Fibroblast of gingiva (primary cell): Measurements from ENCODE around the gene HEBP2.

Experiments
- DNase-seq: peaks from one replicate; pipeline ENCODE4 v3.0.0-alpha.2; 2011; ENCODE audit warnings: low read depth

Gene HEBP2

DNA sequence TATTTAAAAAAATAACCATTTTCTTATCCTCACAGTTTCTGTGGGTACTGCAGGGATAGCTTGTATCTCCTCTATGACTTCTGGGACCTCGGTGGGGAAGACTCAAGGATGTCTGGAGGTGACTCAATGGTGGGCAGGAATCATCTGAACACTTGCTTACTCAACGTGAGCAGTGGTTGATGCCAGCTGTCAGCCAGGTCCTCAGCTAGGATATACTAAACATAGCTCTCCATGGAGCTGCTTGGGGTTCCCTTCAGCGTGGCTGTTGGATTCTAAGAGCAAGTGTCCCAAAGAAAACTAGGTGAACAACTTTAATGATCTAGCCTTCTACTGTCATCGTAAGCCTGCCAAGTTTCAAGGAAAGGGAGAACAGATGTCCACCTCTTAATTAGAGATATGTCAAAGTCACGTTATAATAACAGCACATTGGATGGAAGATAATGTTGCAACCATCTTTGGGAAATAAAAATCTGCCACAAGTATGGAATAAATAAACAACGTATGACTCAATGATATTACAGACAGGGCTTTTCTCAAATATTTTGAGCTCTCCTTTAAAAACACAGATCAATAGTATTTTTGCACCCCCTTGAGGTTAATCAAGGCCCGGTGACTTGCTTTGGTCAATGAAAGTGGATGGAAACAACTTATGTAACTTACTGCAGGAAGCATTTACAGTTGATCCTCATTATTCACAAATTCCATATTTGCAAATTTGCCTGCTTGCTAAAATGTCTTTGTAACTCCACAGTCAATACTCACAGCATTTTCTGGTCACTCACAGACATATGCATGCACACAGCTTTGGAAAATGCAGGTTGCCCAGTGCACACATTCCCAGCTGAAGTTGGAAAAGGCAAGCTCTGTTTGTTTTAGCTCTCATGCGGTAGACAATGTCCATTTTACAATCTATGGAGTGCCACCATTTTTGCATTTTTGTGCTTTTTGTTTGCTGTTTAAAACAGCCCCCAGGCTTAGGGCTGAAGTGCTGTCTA lies 6.6 kb upstream of the HEBP2 start:
- DNase-seq = peak; percentile 77

DNA sequence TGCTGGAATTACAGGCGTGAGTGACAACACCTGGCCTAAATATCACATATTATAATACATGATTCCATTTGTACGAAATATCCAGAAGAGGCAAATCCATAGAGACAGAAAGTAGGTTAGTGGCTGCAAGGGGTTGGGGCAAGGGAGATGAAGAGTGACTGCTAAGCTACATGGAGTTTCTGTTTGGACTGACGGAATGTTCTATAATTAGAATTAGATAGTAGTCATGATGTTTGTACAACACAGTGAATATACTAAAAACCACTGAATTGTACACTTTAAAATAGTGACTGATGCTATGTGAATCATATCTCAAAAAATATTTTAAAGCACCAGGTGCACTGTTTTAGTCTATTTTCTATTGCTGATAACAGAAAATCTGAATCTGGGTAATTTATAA lies 3.7 kb upstream of the HEBP2 start:
- DNase-seq = no peak

DNA sequence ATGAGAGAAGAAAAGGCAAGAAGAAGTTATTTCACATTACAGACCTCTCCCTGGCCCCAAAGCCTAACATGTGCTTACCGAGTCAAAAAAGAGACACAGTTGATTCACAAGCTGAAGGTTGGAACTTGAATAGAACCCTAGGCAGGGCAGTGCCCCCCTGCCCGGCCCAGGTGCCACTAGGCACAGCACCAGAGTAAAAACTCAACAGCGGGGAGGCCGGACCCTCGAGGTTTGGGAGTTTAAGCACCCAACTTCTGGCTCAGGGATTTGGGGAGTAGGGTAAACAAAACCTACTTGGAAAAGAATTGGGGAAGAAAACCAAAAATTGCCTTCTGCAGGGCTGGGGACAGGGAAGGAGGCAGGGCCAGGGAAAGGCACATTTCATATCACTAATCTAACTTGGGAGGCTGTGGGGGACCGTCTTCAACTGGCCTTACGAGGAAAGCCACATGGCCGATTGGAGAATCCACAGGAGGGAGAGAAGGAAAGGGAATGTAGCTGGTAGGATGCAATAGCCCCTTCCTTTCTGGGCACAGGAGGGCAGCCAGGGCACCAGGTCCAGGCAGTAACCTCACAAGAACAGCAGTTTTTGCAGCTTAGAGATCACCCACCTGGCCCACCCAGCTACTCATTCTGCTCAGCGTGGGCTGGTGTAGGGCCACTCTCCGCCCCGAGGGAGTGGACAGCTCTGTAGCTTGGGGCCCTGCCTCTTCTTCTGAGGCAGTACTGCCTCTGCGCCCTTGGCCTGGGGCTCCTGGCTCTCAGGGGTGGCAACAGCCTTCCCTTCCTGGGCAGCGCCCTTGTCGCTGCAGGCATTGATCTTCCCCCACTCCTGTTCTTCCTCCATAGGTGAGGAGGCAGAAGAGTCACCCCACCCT lies 1.8 kb upstream of the HEBP2 start:
- DNase-seq = no peak

DNA sequence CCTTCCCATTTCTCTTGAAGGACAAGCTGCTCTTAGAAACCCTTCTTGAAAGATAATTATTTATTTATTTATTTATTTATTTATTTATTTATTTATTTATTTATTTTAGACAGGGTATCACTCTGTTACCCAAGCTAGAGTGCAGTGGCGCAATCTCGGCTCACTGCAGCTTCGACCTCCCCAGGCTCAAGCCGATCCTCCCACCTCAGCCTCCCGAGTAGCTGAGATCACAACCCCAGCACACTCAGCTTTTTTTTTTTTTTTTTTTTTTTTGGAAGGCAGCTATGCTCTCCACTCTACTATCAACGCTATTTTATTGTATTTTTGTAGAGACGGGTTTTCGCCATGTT lies 1.2 kb upstream of the HEBP2 start:
- DNase-seq = no peak

DNA sequence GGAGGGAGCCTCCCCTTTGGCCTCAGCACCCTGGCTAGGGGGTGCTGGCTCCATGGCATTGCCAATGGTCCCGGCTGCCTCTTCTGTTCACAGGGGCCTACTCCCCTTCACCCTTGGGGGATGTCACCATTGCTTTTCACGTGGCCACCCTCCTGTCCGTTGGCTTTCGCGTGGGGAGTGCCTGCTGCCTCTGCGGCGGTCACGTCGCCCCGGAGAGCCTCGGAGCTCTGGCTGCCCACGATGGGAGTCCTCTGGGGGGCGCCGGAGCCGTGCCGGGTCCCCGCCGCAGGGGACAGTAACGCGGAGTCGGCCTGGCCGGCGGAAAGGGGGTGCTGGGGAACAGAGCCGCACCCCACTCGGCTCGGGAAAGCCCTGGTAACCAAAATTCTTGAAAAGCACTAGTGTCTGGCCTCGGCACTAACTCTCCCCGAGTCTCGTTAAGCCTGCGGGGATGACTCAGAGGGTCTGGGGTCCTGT lies 661 bp upstream of the HEBP2 start:
- DNase-seq = no peak

DNA sequence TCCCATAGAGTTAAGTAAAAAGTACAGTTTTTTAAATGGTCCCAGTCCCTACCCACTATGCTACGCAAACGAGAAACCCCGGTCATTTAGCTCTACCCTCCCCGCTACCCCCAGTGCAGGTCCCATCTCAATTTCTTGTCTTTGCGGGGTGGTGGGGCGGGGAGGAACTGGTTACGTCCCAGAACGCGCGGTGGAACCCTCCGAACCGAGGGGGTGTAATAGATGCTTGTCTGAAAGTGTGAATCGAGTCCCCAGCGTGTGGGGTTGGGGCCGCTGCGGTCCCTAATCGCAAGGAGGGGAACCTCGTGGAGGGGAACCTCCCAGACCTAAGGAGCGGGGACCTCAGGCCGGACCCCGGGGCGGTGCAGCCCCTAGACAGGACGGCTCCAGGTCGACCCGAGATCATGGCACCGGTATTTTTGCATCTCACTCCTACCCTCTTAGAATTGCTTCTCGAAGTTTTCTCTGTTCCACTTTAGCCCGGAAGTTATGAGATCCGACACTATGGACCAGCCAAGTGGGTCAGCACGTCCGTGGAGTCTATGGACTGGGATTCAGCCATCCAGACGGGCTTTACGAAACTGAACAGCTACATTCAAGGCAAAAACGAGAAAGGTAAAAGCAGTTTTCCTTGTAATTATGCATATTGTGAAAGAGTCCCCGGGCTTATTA lies 779 bp downstream of the HEBP2 start:
- DNase-seq = peak; percentile 23

DNA sequence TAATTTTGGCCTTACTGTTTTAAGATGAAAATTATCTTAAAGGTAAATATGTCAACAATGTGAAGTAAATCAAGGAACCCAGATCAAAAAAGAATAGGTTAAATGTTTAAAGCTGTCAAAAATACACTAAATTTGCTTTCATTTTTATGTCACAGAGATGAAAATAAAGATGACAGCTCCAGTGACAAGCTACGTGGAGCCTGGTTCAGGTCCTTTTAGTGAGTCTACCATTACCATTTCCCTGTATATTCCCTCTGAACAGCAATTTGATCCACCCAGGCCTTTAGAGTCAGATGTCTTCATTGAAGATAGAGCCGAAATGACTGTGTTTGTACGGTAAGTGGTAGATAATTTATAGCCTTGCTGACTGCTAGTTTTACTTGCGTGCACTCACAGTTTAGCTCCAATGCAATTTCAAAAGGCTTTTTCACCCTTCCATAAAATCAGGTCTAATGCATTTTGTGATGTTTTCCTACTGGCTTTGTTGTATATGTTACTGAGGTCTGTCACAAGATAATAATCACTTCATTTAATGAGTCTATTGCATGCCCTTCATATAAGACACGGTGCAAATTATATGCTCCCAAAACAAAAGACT lies 1.9 kb downstream of the HEBP2 start:
- DNase-seq = no peak

DNA sequence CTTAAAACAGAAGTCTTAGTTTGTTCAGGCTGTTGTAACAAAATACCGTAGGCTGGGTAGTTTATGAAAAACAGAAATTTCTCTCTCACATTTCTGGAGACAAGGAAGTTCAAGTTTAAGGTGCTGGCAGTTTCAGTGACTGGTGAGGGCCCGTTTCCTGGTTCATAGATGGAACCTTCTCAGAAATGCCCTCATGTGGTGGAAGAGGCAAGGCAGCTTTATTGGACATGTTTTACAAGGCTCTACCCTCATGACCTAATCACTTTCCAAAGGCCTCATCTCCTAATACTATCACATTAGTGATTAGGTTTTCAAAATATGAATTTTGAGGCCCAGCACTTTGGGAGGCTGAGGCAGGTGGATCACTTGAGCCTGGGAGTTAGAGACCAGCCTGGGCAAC lies 2.4 kb downstream of the HEBP2 start:
- no peak for DNase-seq

DNA sequence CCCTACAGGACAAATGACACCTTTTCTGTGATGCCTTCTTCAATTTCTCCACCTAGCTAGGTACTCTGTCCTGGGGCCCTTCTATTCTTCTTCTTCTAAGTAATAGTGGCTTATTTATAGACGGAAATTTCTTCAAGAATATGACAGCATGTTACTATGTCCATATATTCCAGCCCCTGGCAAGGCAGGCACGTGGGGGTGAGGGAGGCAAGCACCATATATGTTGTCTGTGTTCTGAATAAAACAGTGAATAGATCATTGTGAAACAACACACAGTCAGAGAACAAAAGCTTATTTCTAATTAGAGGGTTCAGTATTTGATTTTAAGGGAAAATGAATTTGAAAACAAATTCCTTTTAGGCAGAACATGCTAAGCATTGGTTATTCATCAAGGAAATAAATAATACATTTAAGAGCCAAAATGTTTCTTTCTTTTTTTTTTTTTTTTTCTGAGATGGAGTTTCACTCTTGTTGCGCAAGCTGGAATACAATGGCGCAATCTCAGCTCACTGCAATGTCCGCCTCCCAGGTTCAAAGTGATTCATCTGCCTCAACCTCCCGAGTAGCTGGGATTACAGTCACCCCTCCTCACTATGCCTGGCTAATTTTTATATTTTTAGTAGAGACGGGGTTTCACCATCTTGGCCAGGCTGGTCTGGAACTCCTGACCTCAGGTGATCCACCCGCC lies 6.2 kb downstream of the HEBP2 start:
- DNase-seq = peak; percentile 85

DNA sequence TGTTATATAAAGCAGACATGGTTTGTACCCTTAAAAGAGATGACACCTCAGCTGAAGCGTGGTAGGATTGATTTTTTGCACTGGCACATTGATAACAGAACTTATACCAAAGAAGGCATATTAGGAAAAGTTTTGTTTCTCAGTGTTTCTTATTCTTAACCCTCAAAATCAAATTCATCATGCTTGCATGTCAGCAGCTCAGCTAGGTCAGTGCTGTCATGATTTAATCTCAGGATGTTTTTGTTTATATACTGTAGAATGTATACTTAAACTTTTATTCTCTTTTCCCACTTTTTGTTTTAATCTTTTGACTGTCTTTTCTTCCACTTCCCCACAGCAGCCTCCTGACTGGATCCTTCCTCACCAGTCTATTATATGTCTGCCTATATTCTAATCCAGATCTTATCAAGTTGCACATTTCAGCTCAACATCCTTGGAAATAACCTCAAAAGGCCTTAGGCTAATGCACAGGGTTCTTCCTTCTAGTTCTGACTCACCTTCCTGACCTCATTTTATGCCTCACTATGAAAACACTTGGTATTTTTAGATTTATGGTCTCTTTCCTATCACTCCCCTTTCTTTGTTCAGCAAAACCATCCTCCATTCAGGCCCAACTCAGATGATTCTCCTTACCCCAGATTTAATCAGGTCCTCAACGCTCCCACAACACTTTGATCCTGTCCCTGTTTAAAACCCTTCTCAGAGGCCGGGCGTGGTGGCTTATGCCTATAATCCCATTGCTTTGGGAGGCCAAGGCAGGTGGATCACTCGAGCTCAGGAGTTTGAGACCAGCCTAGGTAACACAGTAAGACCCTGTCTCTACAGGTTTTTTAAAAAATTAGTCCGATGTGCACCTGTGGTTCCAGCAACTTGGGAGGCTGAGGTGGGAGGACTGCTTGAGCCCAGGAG lies 7.2 kb downstream of the HEBP2 start:
- DNase-seq = peak; percentile 28

DNA sequence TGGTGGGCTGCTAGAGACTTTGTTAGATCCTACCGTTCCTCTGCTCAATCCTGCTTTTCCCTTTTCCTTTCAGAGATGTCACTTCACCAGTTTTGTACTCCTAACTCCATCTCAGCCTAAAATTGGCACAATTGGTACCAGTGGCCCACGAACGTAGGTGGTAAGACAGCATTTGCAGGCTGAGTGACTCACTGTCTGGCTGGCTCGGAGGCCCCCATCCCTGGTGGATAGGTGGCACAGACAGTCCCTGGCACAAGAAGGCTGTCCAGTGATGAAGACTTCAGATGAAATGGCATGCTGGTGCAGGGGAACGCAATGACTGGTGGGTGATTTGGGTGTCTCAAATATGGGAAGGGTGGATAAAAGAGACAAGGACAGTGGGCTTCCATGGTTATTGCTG lies 11.1 kb downstream of the HEBP2 start:
- DNase-seq = no peak

DNA sequence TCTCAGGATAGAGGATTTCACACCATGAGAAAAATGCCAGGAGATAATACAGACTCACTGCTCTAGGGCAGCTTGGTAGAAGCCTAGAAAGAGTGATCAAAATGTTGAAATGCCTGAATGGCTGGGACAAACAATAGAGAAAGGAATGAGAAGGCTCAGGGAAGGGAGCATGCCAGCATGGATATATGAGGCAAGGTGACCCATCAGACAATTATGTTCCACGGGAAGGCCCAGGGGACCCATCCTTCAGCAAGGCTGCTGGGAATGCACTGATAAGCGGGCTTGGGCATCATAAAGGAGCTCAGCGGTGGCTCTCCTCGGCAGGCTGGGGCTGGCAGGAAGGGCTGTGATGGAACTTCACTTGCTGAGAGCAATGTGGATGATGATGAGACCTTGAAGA lies 12.2 kb downstream of the HEBP2 start:
- DNase-seq = no peak

DNA sequence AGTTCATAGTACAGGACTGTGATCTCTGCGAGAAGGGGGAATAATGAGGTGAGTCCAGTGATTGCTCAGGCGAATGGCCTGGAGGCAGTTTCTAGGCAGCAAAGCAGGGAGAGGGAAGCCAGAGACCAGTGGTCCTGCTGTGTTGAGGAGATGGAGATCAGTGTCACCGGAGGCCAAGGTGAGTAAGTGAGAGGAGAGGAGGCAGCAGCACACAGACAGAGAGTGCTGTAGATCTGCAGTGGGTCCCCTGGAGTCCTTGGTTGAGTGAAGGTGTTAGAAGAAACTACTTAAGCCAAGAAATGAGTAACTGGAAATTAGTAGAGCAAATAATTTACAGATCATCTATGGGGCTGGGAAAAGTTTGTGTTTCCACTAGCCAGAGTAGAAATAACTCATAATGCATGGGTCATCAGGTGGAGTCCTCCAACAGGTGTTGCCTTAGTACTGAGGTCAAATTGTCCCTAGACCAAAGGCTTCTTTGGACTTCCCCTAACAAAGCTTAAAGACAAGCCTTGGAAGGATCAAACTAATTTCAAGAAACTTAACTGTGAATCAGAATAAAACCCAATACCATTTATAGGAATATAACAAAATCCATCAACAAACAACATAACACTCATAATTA lies 13.6 kb downstream of the HEBP2 start:
- no peak for DNase-seq

DNA sequence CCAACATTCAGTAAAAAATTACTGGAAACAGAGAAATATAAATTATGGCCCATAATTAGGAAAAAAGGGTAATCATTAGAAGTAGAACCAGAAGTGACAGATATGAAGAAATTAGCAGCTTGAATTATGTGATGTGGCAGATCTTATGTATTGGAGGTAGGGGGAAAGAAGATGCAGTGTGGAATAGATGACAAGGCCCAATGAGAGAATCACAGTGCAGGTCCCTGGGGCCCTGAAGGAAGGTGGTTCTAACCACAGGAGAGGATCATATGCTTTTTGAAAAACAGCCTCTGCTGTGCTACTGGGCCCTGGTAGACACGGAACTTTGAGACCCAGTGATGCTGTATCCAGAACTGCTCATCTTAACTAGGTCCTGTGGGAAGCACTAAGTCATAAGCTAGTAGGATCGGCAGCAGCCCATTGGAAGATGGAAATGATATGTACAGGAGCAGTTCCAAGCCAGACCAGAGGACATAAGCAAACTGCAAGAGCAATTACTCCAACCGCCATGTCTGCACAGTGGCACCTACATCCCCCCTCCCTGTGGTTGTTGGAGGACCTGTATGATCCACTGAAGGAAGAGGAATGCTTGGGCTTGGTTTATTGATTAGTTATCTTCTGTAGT lies 14.2 kb downstream of the HEBP2 start:
- DNase-seq = no peak

DNA sequence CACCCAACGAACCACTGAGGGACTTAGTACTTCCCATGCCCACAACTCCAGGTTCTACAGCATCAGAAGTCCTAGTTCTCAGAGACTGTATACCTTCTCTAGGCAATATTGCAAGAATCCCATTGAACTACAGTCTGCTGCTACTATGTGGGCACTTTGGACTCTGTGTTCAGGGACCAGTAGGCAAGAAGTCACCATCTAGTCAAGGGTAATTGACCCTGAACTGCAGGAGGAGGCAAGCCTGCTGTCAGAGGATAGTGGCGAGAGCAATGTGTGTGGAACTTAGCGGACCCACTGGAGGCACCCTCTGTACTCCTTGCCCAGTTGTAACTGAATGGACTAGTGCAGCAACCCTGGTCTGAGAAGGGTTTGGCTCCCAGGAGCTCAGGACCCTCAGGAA lies 15.7 kb downstream of the HEBP2 start:
- DNase-seq = no peak

DNA sequence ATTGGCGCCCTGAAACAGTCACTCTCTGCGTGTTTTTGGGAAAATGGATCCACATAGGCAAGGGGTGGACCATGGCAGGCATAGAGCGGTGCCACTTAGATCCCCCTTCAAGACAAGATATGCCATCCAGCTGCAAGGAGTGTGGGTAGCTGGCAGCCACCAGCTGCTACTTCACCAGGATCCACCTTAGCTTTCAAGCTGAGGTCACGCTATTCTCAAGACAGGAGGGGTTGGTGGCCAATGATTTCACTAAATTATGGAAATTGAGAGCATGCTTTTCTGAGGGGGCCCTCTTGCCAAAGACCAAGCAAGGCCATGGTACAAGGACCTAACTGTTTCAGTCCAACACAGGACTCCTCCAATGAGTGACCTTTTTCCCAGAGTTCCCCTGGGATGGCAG lies 16.3 kb downstream of the HEBP2 start:
- no peak for DNase-seq

DNA sequence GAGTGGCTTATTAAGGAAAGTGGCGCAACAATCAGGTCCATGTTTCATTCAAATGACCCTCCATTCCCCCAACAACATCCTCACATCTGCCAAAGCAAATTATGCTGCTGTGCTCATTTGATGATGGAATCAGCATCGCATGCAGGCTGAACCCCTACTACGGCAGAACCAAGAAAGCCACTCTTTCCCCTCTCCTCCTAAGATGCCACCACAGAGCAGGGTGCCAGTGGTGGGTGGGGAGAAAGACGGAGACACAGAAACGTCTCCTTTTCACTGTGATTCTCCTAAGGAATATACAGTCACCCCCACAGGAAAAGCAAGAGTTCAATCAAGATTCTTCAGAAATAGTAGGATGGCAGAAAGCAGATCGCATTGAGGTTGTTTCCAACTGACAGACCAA lies 17.1 kb downstream of the HEBP2 start:
- DNase-seq = no peak

DNA sequence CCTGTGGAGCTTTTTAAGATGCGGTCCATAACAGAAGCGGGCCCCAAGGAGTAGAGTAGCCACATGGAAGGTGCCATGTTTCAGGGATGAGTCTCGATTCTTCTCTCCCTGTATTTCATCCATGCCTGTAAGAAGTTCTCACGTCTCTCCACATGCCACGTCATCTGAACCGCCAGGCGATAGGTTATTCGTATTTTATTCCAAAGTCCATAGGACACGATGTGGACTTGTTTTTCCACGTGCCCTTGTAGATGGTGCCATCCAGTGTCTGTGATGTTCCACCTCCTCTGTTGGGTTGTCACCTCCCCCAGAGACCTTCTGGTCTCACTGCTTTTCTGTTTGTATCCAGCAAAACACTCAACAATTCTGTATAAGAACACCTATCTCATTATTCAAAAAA lies 17.6 kb downstream of the HEBP2 start:
- DNase-seq = no peak

DNA sequence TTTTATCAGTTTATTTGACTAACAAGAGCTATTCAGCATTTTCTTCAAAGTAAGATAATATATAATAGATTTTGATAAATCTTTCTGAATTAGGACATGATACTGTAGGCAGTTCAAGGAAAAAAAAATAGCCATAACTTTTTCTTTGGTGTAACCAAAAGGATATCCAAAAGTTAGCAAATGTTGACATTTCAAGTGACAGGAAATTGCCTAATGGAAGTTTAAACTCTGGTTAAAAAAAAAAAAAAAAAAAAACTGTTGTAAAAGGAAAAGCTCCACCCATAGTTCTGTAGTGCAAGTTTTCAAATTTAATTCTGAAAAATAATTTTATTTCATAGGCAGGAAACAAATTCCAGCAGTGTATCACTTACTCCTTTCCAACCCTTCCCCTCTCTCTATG lies 18.8 kb downstream of the HEBP2 start:
- peak; percentile 36 for DNase-seq
